Esophagus muscularis mucosa (tissue), 4 donors: ENCODE results near the gene BNIP3. TPM values are rescaled to one million over a fixed set of nuclear protein-coding genes. Genes with fewer than 3 reads are reported as not detected.

Source experiments
- DNase-seq: peaks from one replicate; pipeline ENCODE4 v3.0.0-alpha.2; 2017; ENCODE audit errors: extremely low spot score
- H3K27ac ChIP-seq, 4 donors: fragments of 200-600 bp; sonication (generic); replicated peaks in 1 of 4; 1 replicate in 3 of 4; 2 replicates in 1 of 4; pipeline ENCODE4 v1.5.1; 2016 to 2019; ENCODE audit warnings: mild to moderate bottlenecking in 1 of 4
- H3K27me3 ChIP-seq, 4 donors: fragments of 200-600 bp; sonication (generic); one replicate each; pipeline versions ENCODE4 v1.5.1 to v1.6.0; 2016 to 2019
- H3K36me3 ChIP-seq, 4 donors: fragments of 200-600 bp; sonication (generic); one replicate each; pipeline ENCODE4 v1.5.1; 2016 to 2019
- H3K4me1 ChIP-seq, 4 donors: fragments of 200-600 bp; sonication (generic); one replicate each; pipeline ENCODE4 v1.5.1; 2016 to 2019
- H3K4me3 ChIP-seq, 4 donors: fragments of 200-600 bp; sonication (generic); 1 replicate in 2 of 4; 2 replicates in 2 of 4; pipeline ENCODE4 v1.5.1; 2016 to 2019; ENCODE audit warnings: mild to moderate bottlenecking in 4 of 4, moderate library complexity in 1 of 4
- H3K9me3 ChIP-seq, 4 donors: fragments of 200-600 bp; sonication (generic); 1 replicate in 3 of 4; 2 replicates in 1 of 4; pipeline ENCODE4 v1.5.1; 2016 to 2019
- EP300 ChIP-seq: sonication (generic); formaldehyde crosslinking; IDR thresholded peaks from one replicate; pipeline ENCODE4 v1.6.1; 2017; ENCODE audit warnings: antibody characterized with exemption
- POLR2A ChIP-seq: fragments of 450-650 bp; IDR thresholded peaks from one replicate; pipeline ENCODE4 v1.6.1; 2017; ENCODE audit warnings: antibody characterized with exemption, moderate library complexity, mild to moderate bottlenecking, low read depth
- POLR2AphosphoS5 ChIP-seq, 2 donors: sonication (generic); formaldehyde crosslinking; IDR thresholded peaks; one replicate each; pipeline ENCODE4 v1.6.1; 2017; ENCODE audit warnings: antibody characterized with exemption in 2 of 2
- WGBS: methylation state at CpG from one replicate; pipeline ENCODE4 v1.1.5; 2018; 5-methylcytosine and 5-hydroxymethylcytosine counted together
- intact Hi-C: fragments of 100-400 bp; cut with DNase I; formaldehyde crosslinking; loops from one replicate; pipeline ENCODE4 v1.15.1; 2023
- total RNA-seq, 4 donors: library from RNA; depleted of rRNA; stranded (reverse); fragments of >200 nt; gene quantifications; one replicate each; pipeline versions ENCODE4 v1.1.0 to v1.2.1, GENCODE V29; 2016
- TF ChIP-seq, protein P1 (sequence below), 3 experiments: fragments of 200-600 bp in 2 of 3; fragments of 450-650 bp in 1 of 3; sonication (generic) in 2 of 3; IDR thresholded peaks; one replicate each; pipeline ENCODE4 v1.5.1; 2017 to 2019; ENCODE audit warnings: antibody characterized with exemption in 3 of 3, mild to moderate bottlenecking in 2 of 3, moderate library complexity in 1 of 3

The BNIP3 gene
- total RNA-seq, 4 donors from 2014 or later, result 51.4 to 68.9 (median 62.6) TPM

DNA sequence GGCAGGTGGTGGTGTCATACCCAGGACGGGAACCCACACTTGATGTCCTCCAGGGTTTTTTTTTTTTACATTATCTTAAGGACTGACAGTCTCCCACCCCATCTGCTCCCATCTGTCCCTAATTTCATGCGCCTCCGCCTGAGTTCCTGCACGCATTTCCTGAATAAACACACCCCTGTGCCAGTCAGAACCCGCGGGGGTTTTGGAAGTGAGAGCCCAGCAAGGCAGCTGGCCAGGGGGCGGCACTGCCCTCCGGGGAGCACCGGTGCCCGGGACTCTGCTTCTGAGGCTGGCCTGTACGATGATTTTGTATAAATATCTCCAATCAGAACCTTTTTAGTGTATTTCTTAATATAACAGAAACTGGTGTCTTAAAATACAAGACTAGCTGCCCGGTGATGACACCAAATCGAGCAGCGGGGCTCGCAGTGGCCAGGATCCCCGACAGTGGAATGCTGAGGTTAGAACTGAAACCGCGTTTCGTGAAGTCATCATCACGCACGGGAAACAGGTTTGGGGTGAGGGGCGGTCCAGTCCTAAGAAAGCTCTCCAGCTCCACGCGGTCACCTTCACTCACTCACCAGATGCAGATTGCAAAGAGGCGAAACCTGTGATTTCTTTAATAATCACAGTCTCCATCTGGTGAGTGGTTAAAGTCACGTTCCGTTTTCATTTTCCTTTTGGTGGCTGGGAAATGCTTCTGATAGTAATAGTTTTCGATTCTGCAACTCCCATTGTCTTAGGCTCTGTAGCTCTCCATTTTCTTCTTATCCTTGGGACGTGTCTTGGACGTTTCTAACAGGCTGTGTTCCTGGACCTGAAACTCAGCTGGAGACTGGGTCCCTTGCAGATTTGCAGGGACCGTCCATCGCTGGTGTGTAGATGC lies 19.7 kb downstream of the BNIP3 start:
- Histone ChIP-seq H3K36me3 (peaks cover 2 to 64% (median 52%) of the 10 kb centered on the region in 4 donors), H3K27ac (no peak overlapping the region), H3K4me3 (no peak overlapping the region), H3K4me1 (no peaks in the 10 kb centered on the region), H3K9me3 (no peaks in the 10 kb centered on the region), H3K27me3 (no peaks in the 10 kb centered on the region)
- no peak for DNase-seq
- TF ChIP-seq, protein P1, sequence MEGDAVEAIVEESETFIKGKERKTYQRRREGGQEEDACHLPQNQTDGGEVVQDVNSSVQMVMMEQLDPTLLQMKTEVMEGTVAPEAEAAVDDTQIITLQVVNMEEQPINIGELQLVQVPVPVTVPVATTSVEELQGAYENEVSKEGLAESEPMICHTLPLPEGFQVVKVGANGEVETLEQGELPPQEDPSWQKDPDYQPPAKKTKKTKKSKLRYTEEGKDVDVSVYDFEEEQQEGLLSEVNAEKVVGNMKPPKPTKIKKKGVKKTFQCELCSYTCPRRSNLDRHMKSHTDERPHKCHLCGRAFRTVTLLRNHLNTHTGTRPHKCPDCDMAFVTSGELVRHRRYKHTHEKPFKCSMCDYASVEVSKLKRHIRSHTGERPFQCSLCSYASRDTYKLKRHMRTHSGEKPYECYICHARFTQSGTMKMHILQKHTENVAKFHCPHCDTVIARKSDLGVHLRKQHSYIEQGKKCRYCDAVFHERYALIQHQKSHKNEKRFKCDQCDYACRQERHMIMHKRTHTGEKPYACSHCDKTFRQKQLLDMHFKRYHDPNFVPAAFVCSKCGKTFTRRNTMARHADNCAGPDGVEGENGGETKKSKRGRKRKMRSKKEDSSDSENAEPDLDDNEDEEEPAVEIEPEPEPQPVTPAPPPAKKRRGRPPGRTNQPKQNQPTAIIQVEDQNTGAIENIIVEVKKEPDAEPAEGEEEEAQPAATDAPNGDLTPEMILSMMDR (IDR thresholded peaks at IDR 0.05), result no peak
- TF ChIP-seq POLR2A (no peak), EP300 (no peak), POLR2AphosphoS5 (IDR thresholded peaks at IDR 0.05) (no peak)
- 84% methylated on average over 32 of the region's 32 CpGs for WGBS
- intact Hi-C loops, result no loop called here

DNA sequence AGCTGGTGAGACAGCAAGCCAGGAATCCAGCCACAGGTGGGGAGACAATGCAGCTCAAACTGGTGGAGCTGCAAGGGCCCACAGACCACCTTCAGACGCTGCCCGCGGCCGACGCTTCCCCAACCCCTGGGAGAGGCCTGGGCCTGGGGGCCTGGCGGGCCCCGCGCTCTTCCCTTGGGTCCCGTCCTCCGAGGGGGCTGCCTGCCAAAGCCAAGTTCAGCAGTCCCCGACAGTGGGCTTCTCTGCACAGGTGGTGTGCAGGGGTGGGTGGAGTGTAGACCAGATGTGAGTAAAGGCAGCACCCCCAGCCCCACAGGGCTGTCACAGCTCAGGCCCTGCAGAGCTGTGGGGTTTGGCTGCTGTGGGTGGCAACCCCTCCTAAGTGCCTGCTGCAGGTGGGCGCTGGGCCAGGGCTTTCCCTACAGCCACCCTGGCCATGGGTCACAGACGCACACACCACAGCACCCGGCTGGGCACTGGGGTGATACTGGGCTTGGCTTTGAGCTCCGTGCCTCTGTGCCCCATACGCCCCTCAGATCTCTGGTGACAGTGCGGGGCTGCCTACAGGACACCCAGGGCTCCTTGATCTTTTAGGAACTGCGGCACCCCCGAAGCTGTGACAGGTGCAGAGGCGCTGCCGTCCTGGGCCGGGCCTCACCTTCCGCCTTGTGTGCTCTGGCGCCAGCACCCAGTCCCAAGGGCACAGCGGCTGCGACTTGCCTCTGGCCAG lies 20.5 kb downstream of the BNIP3 start:
- Histone ChIP-seq H3K4me3 (no peak overlapping the region), H3K27ac (no peak overlapping the region), H3K4me1 (no peaks in the 10 kb centered on the region), H3K9me3 (no peaks in the 10 kb centered on the region), H3K36me3 (peaks cover 10 to 64% (median 53%) of the 10 kb centered on the region in 4 donors), H3K27me3 (no peaks in the 10 kb centered on the region)
- TF ChIP-seq, protein P1 (IDR thresholded peaks at IDR 0.05), result no peak
- no peak for TF ChIP-seq POLR2AphosphoS5 (IDR thresholded peaks at IDR 0.05)
- no peak for TF ChIP-seq POLR2A
- TF ChIP-seq EP300, result no peak
- intact Hi-C loops, result no loop called here
- WGBS, result 91% methylated on average over 7 of the region's 26 CpGs
- DNase-seq, result no peak

DNA sequence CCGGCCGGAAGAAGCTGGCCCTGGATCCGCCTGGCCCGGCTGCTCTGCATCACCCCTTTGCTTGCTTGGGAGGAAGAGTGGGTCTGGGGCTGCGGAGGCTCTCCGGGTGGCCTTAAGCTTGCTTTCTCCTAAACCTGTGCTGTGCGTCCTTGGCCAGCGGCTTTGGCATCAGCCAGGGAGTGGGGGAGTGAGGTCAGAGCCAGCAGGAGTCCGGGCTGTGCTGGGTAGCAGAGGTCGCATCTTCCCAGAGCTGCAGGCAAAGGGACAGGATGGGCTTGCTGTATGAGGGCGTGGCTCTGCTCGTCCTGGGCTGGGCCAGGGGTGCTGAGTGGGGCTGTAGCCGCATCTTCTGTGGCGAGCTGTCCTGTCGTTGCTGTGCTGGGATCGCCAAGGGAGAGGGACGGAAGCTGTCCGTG lies 21.1 kb downstream of the BNIP3 start:
- Histone ChIP-seq H3K27ac (no peak overlapping the region), H3K9me3 (no peaks in the 10 kb centered on the region), H3K4me1 (no peaks in the 10 kb centered on the region), H3K4me3 (no peak overlapping the region), H3K27me3 (no peaks in the 10 kb centered on the region), H3K36me3 (peaks cover 16 to 64% (median 53%) of the 10 kb centered on the region in 4 donors)
- no peak for DNase-seq
- WGBS, result 96% methylated on average over 7 of the region's 18 CpGs
- TF ChIP-seq POLR2AphosphoS5 (IDR thresholded peaks at IDR 0.05) (no peak), EP300 (no peak), POLR2A (no peak)
- TF ChIP-seq, protein P1 (IDR thresholded peaks at IDR 0.05), result no peak
- intact Hi-C loops, result no loop called here

DNA sequence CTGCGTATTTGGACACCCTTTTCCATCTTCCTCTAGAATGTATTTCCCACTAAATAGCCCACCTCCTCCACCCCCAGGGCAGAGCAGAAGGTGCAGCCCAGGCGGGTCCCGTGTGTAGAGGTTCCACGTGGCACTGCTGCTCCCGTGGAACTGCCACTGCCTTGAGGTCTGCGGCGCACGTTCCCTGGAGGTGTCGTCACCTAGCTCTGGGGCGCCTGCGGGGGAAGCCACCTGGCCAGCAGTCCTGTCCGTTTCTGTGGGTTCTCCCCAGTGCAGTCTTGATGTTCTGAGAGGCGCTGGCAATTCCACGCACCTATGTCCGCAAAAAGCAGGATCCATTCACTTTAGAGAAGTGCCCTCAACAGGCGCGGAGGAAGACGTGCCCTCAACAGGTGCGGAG lies 21.9 kb downstream of the BNIP3 start:
- intact Hi-C loops, result no loop called here
- no peaks in the 10 kb centered on the region for H3K9me3 ChIP-seq
- whole genome bisulfite sequencing, result 89% methylated on average over 19 of the region's 19 CpGs
- DNase-seq, result no peak
- TF ChIP-seq POLR2A, result no peak
- TF ChIP-seq EP300, result no peak
- TF ChIP-seq, protein P1 (IDR thresholded peaks at IDR 0.05), result no peak
- TF ChIP-seq POLR2AphosphoS5 (IDR thresholded peaks at IDR 0.05), result no peak
- H3K4me1 ChIP-seq, result no peaks in the 10 kb centered on the region
- H3K36me3 ChIP-seq, result peaks cover 24 to 65% (median 52%) of the 10 kb centered on the region in 4 donors
- H3K27ac ChIP-seq, result no peak overlapping the region
- no peak overlapping the region for H3K4me3 ChIP-seq
- H3K27me3 ChIP-seq, result no peaks in the 10 kb centered on the region
